CD14-positive monocyte (primary cell): ENCODE results near the gene PATJ. TPM values are rescaled to one million over a fixed set of nuclear protein-coding genes. Genes with fewer than 3 reads are reported as not detected.

ENCODE experiments used
- DNase-seq, 3 donors: peaks; one replicate each; pipeline ENCODE4 v3.0.0-alpha.2; 2011 to 2022
- H2AFZ ChIP-seq: 2 replicates; pipeline ENCODE4 v1.6.0; 2012; ENCODE audit warnings: mild to moderate bottlenecking, low read depth, low read length, inconsistent platforms; ENCODE audit not compliant: insufficient read depth, poor library complexity, severe bottlenecking
- H3K27ac ChIP-seq, 2 donors: 1 replicate in 1 of 2; 2 replicates in 1 of 2; pipeline ENCODE4 v1.5.1; 2012 to 2013; ENCODE audit warnings: low read length in 2 of 2, control low read depth in 1 of 2, inconsistent platforms in 1 of 2, low read depth in 1 of 2, mild to moderate bottlenecking in 1 of 2
- H3K27me3 ChIP-seq, 2 donors: one replicate each; pipeline versions ENCODE4 v1.6.0 to v1.6.1; 2011 to 2013; ENCODE audit warnings: low read length in 2 of 2; ENCODE audit not compliant: control insufficient read depth in 2 of 2, insufficient read depth in 2 of 2
- H3K36me3 ChIP-seq, 2 donors: replicated peaks in 1 of 2; 1 replicate in 1 of 2; 2 replicates in 1 of 2; pipeline versions ENCODE4 v1.5.1 to v1.6.1; 2012 to 2013; ENCODE audit warnings: low read length in 2 of 2, control low read depth in 1 of 2, inconsistent platforms in 1 of 2, mild to moderate bottlenecking in 1 of 2; ENCODE audit not compliant: insufficient read depth in 2 of 2, control insufficient read depth in 1 of 2
- H3K4me1 ChIP-seq, 2 donors: 1 replicate in 1 of 2; 2 replicates in 1 of 2; pipeline versions ENCODE4 v1.5.1 to v1.6.1; 2012 to 2013; ENCODE audit warnings: low read length in 2 of 2, control low read depth in 1 of 2, inconsistent platforms in 1 of 2, mild to moderate bottlenecking in 1 of 2, moderate library complexity in 1 of 2; ENCODE audit not compliant: insufficient read depth in 2 of 2, control insufficient read depth in 1 of 2
- H3K4me2 ChIP-seq: replicated peaks from 2 replicates; pipeline ENCODE3; 2012; ENCODE audit warnings: low read length, moderate library complexity, mild to moderate bottlenecking; ENCODE audit not compliant: poor library complexity, severe bottlenecking; ENCODE audit errors: extremely low read depth
- H3K4me3 ChIP-seq, 3 experiments: fragments of 200-600 bp in 1 of 3; sonication (generic) in 1 of 3; replicated peaks in 1 of 3; 1 replicate in 2 of 3; 2 replicates in 1 of 3; pipeline ENCODE4 v1.5.1; 2011 to 2013; ENCODE audit warnings: low read length in 3 of 3, mild to moderate bottlenecking in 3 of 3, control low read depth in 2 of 3, low read depth in 2 of 3, inconsistent platforms in 1 of 3, moderate library complexity in 1 of 3
- H3K79me2 ChIP-seq: 2 replicates; pipeline ENCODE4 v1.6.0; 2012; ENCODE audit warnings: mild to moderate bottlenecking, control low read depth, inconsistent platforms, low read length, moderate library complexity; ENCODE audit not compliant: insufficient read depth
- H3K9ac ChIP-seq: 2 replicates; pipeline ENCODE4 v1.6.0; 2017; ENCODE audit warnings: low read length, mild to moderate bottlenecking; ENCODE audit not compliant: insufficient read depth, poor library complexity, severe bottlenecking
- H3K9me3 ChIP-seq, 2 donors: replicated peaks in 1 of 2; 1 replicate in 1 of 2; 2 replicates in 1 of 2; pipeline versions ENCODE4 v1.5.1 to v1.6.1; 2012 to 2013; ENCODE audit warnings: low read length in 2 of 2, control low read depth in 1 of 2; ENCODE audit not compliant: control insufficient read depth in 1 of 2, insufficient read depth in 1 of 2
- H4K20me1 ChIP-seq: 2 replicates; pipeline ENCODE4 v1.6.0; 2012; ENCODE audit warnings: mild to moderate bottlenecking, low read length, control low read depth, moderate library complexity; ENCODE audit not compliant: insufficient read depth
- H3K27ac Mint-ChIP-seq, 7 donors: one replicate each; pipeline ENCODE4 v1.8.0; 2020; ENCODE audit warnings: mild to moderate bottlenecking in 7 of 7, mixed read lengths in 7 of 7, moderate library complexity in 6 of 7, inconsistent platforms in 2 of 7
- H3K27me3 Mint-ChIP-seq, 3 donors: one replicate each; pipeline ENCODE4 v1.8.0; 2021 to 2022; ENCODE audit warnings: low read depth in 3 of 3, mild to moderate bottlenecking in 3 of 3, mixed read lengths in 3 of 3, moderate library complexity in 3 of 3, inconsistent platforms in 1 of 3
- H3K36me3 Mint-ChIP-seq, 2 donors: one replicate each; pipeline ENCODE4 v1.8.0; 2020; ENCODE audit warnings: mixed read lengths in 2 of 2, inconsistent platforms in 1 of 2, mild to moderate bottlenecking in 1 of 2
- H3K4me1 Mint-ChIP-seq: one replicate; pipeline ENCODE4 v1.8.0; 2020; ENCODE audit warnings: mild to moderate bottlenecking, mixed read lengths
- H3K4me3 Mint-ChIP-seq, 2 donors: one replicate each; pipeline ENCODE4 v1.8.0; 2020; ENCODE audit warnings: mild to moderate bottlenecking in 2 of 2, mixed read lengths in 2 of 2, moderate library complexity in 1 of 2
- H3K9me3 Mint-ChIP-seq, 7 donors: one replicate each; pipeline ENCODE4 v1.8.0; 2020 to 2022; ENCODE audit warnings: mixed read lengths in 7 of 7, mild to moderate bottlenecking in 6 of 7, moderate library complexity in 6 of 7, inconsistent platforms in 2 of 7
- WGBS: methylation state at CpG from one replicate; pipeline ENCODE4 v1.1.5; 2013; ENCODE audit warnings: missing lambda C conversion rate; ENCODE audit not compliant: insufficient coverage; 5-methylcytosine and 5-hydroxymethylcytosine counted together
- intact Hi-C, 2 donors: fragments of 100-400 bp; cut with micrococcal nuclease; formaldehyde crosslinking; loops; one replicate each; pipeline versions ENCODE4 v1.15.0 to v1.15.1; 2023
- polyA plus RNA-seq, 3 donors: library from polyadenylated mRNA; depleted of rRNA in 1 of 3; unstranded in 2 of 3; stranded (reverse) in 1 of 3; fragments of 300-500 nt in 2 of 3; fragments of >200 nt in 1 of 3; fragmentation: Illumina TruSeq in 2 of 3; gene quantifications; 1 replicate in 2 of 3; 2 replicates in 1 of 3; pipeline ENCODE4 v1.2.3, GENCODE V29; 2012 to 2021
- TF ChIP-seq, protein P1 (sequence below): fragments of 200-600 bp; IDR thresholded peaks from one replicate; pipeline ENCODE4 v1.8.0; 2022; ENCODE audit warnings: antibody characterized with exemption, mild to moderate bottlenecking

PATJ gene
- polyA plus RNA-seq, 3 donors, result 0.01 to 0.23 TPM; not detected in 1

- Mint-ChIP-seq H3K36me3 (no peaks in the 10 kb centered on the region), H3K4me1 (no peaks in the 10 kb centered on the region), H3K27me3 (peaks cover 2% of the 10 kb centered on the region in 3 donors), H3K27ac (no peak overlapping the region), H3K4me3 (no peak overlapping the region), H3K9me3 (peaks cover 0 to 16% (median 5%) of the 10 kb centered on the region in 7 donors)
- intact Hi-C loops, result no loop called here
- H3K27me3 ChIP-seq, result no peaks in the 10 kb centered on the region
- no peak overlapping the region for H2AFZ ChIP-seq
- DNase-seq, result no peak
- H3K36me3 ChIP-seq, result no peaks in the 10 kb centered on the region
- TF ChIP-seq, protein P1, sequence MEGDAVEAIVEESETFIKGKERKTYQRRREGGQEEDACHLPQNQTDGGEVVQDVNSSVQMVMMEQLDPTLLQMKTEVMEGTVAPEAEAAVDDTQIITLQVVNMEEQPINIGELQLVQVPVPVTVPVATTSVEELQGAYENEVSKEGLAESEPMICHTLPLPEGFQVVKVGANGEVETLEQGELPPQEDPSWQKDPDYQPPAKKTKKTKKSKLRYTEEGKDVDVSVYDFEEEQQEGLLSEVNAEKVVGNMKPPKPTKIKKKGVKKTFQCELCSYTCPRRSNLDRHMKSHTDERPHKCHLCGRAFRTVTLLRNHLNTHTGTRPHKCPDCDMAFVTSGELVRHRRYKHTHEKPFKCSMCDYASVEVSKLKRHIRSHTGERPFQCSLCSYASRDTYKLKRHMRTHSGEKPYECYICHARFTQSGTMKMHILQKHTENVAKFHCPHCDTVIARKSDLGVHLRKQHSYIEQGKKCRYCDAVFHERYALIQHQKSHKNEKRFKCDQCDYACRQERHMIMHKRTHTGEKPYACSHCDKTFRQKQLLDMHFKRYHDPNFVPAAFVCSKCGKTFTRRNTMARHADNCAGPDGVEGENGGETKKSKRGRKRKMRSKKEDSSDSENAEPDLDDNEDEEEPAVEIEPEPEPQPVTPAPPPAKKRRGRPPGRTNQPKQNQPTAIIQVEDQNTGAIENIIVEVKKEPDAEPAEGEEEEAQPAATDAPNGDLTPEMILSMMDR, result no peak
- H4K20me1 ChIP-seq, result no peaks in the 10 kb centered on the region
- H3K9ac ChIP-seq, result no peak overlapping the region
- H3K79me2 ChIP-seq, result no peaks in the 10 kb centered on the region
- H3K4me1 ChIP-seq, result no peaks in the 10 kb centered on the region
- H3K4me3 ChIP-seq, result no peak overlapping the region
- H3K9me3 ChIP-seq, result no peaks in the 10 kb centered on the region
- H3K4me2 ChIP-seq, result no peak overlapping the region
- no peak overlapping the region for H3K27ac ChIP-seq
- 100% methylated on average over 1 of the region's 2 CpGs for WGBS
Measured at GRCh38 chr1:62100442-62100841, 358.2 kb downstream of the PATJ start.

DNA sequence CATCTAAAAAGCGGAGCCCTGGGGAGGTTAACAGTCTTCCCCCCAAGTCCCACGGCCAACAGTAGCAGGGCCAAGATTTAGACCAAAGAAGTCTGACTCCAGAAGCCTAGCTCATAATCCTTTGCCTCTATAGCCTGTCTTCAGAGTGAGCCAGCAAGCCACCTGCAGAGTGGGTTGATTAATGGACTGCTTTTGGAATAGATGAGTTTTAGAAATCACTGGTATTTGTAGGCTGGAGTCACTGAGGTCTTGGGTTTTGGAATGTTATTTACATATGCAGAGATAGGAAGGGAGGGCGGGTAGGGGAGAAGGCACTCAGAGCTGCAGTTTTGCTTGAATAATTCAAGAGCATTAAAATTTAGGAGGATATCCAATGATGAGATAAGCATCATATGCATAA is 361.6 kb downstream of the PATJ start:
- H3K9me3 Mint-ChIP-seq, result peaks cover 0 to 3% (median 2%) of the 10 kb centered on the region in 7 donors
- peaks cover 0 to 6% (median 0%) of the 10 kb centered on the region in 3 donors for H3K27me3 Mint-ChIP-seq
- DNase-seq, result no peak
- no peak overlapping the region for H3K4me3 ChIP-seq
- TF ChIP-seq, protein P1, result no peak
- H2AFZ ChIP-seq, result no peak overlapping the region
- no peaks in the 10 kb centered on the region for H3K79me2 ChIP-seq
- H3K27ac Mint-ChIP-seq, result no peak overlapping the region
- no peaks in the 10 kb centered on the region for H3K36me3 ChIP-seq
- H3K4me1 ChIP-seq, result no peaks in the 10 kb centered on the region
- no peaks in the 10 kb centered on the region for H3K36me3 Mint-ChIP-seq
- WGBS, result no CpG with 5 or more reads among the region's 3 CpGs
- H3K4me2 ChIP-seq, result no peak overlapping the region
- H3K9me3 ChIP-seq, result no peaks in the 10 kb centered on the region
- no peaks in the 10 kb centered on the region for H3K27me3 ChIP-seq
- no peaks in the 10 kb centered on the region for H3K4me1 Mint-ChIP-seq
- H4K20me1 ChIP-seq, result no peaks in the 10 kb centered on the region
- no peak overlapping the region for H3K9ac ChIP-seq
- H3K27ac ChIP-seq, result no peak overlapping the region
- H3K4me3 Mint-ChIP-seq, result no peak overlapping the region
- intact Hi-C loops, result no loop called here
